Measurements from ENCODE around the gene HJURP.

HJURP gene

GRCh38 chr2:233829193-233830110 lies 24.9 kb downstream of the HJURP start:
- no peak for DNase-seq

GRCh38 chr2:233828546-233829192 lies 25.7 kb downstream of the HJURP start:
- DNase-seq, result no peak

GRCh38 chr2:233824373-233824772 lies 30.0 kb downstream of the HJURP start:
- no peak for DNase-seq

- no peak for DNase-seq
Measured at GRCh38 chr2:233823731-233824121, 30.6 kb downstream of the HJURP start.

- no peak for DNase-seq
Measured at GRCh38 chr2:233822781-233823730, 31.3 kb downstream of the HJURP start.

GRCh38 chr2:233822101-233822771 lies 32.1 kb downstream of the HJURP start:
- no peak for DNase-seq

GRCh38 chr2:233821709-233822100 lies 32.6 kb downstream of the HJURP start:
- DNase-seq, result no peak

GRCh38 chr2:233821196-233821595 lies 33.1 kb downstream of the HJURP start:
- no peak for DNase-seq

- no peak for DNase-seq
Measured at GRCh38 chr2:233820774-233821105, 33.6 kb downstream of the HJURP start.

GRCh38 chr2:233819884-233820773 lies 34.2 kb downstream of the HJURP start:
- DNase-seq, result no peak

- DNase-seq, result no peak
Measured at GRCh38 chr2:233818639-233819621, 35.4 kb downstream of the HJURP start.

GRCh38 chr2:233817995-233818638 lies 36.2 kb downstream of the HJURP start:
- no peak for DNase-seq

- no peak for DNase-seq
Measured at GRCh38 chr2:233817361-233817911, 36.9 kb downstream of the HJURP start.

GRCh38 chr2:233816771-233817170 lies 37.6 kb downstream of the HJURP start:
- no peak for DNase-seq

GRCh38 chr2:233816334-233816733 lies 38.0 kb downstream of the HJURP start:
- DNase-seq, result no peak

GRCh38 chr2:233815861-233816260 lies 38.5 kb downstream of the HJURP start:
- DNase-seq, result no peak

- no peak for DNase-seq
Measured at GRCh38 chr2:233814056-233814835, 40.1 kb downstream of the HJURP start.

- DNase-seq, result no peak
Measured at GRCh38 chr2:233813236-233814055, 40.9 kb downstream of the HJURP start.

All from GDM1 (cell line).